K562 (cell line): Measurements from ENCODE around the gene UGT1A5. TPM values are rescaled to one million over a fixed set of nuclear protein-coding genes. Genes with fewer than 3 reads are reported as not detected.

ENCODE experiments used
- ATAC-seq: fragments of 200-7000 bp; cut with Tn5 transposase; 3 replicates; pipeline ENCODE4 v1.9.1; 2020; ENCODE audit warnings: moderate library complexity
- BruUV-seq: library from RNA; stranded (reverse); fragments of 400-500 nt; replicated peaks from 2 replicates; lab custom pipeline; 2021; lab: Mats Ljungman, UMichigan
- CTCF ChIA-PET: fragments of 300-600 bp; formaldehyde crosslinking; extraction: SDS; loops from one replicate; lab custom pipeline; 2021; ENCODE audit warnings: low intra/inter-chr PET ratio; lab: Yijun Ruan, JAX
- POLR2A ChIA-PET: fragments of 300-600, 350-650 bp; sonication (Branson Sonifier 250); formaldehyde crosslinking; extraction: SDS; loops from one replicate; lab custom pipeline; 2021; ENCODE audit warnings: antibody characterized with exemption, inconsistent platforms; lab: Yijun Ruan, JAX
- DNase-seq, 4 experiments: peaks; one replicate each; pipeline versions ENCODE4 v3.0.0 to v3.0.0-alpha.2; 2011 to 2018; ENCODE audit warnings: low spot score in 3 of 4, mixed read lengths in 3 of 4; ENCODE audit errors: extremely low read depth in 1 of 4
- FAIRE-seq: peaks from 2 replicates; lab custom pipeline; 2011; peaks lifted over from hg19 to GRCh38; lab: Jason Lieb, UNC
- H2AFZ ChIP-seq: 2 replicates; pipeline ENCODE4 v1.6.0; 2011; ENCODE audit warnings: low read depth, low read length, control low read depth, inconsistent platforms
- H3K27ac ChIP-seq: fragments of 200-600 bp; 3 replicates; pipeline ENCODE4 v1.8.0; 2011; ENCODE audit warnings: low read depth, mild to moderate bottlenecking, control low read depth, inconsistent platforms, low read length, moderate library complexity, mixed read lengths; ENCODE audit errors: extremely low read depth
- H3K27me3 ChIP-seq, 2 experiments: fragments of 300-600 bp in 1 of 2; 2 replicates in 1 of 2; 3 replicates in 1 of 2; pipeline versions ENCODE4 v1.6.0 to v1.8.0; 2011; ENCODE audit warnings: inconsistent platforms in 2 of 2, low read length in 2 of 2, mild to moderate bottlenecking in 1 of 2, mixed read lengths in 1 of 2, moderate library complexity in 1 of 2; ENCODE audit not compliant: control insufficient read depth in 2 of 2, insufficient read depth in 2 of 2
- H3K36me3 ChIP-seq: fragments of 300-600 bp; 3 replicates; pipeline ENCODE4 v1.8.0; 2011; ENCODE audit warnings: mild to moderate bottlenecking, low read length, inconsistent platforms; ENCODE audit not compliant: control insufficient read depth, insufficient read depth
- H3K4me1 ChIP-seq, 2 experiments: fragments of 200-600 bp in 1 of 2; replicated peaks in 1 of 2; 2 replicates in 1 of 2; 3 replicates in 1 of 2; pipeline versions ENCODE4 v1.5.1 to v1.8.0; 2011; ENCODE audit warnings: inconsistent platforms in 2 of 2, low read length in 2 of 2, mild to moderate bottlenecking in 1 of 2, mixed read lengths in 1 of 2, moderate library complexity in 1 of 2; ENCODE audit not compliant: control insufficient read depth in 2 of 2, insufficient read depth in 2 of 2
- H3K4me2 ChIP-seq: 2 replicates; pipeline ENCODE4 v1.6.1; 2011; ENCODE audit warnings: low read length, control low read depth, inconsistent platforms, mixed read lengths; ENCODE audit not compliant: insufficient read depth
- H3K4me3 ChIP-seq: fragments of 200-600 bp; sonication (generic), shearing (Covaris generic); 2 replicates; pipeline ENCODE4 v1.5.1; 2016; ENCODE audit warnings: control low read depth, inconsistent platforms
- H3K79me2 ChIP-seq: fragments of 200-600 bp; 3 replicates; pipeline ENCODE4 v1.8.0; 2011; ENCODE audit warnings: low read length, inconsistent platforms; ENCODE audit not compliant: control insufficient read depth, insufficient read depth
- H3K9ac ChIP-seq, 2 experiments: 2 replicates each; pipeline versions ENCODE4 v1.6.0 to v1.6.1; 2011; ENCODE audit warnings: low read depth in 2 of 2, low read length in 2 of 2, control low read depth in 1 of 2, inconsistent platforms in 1 of 2, mild to moderate bottlenecking in 1 of 2, mixed read lengths in 1 of 2; ENCODE audit not compliant: insufficient read depth in 1 of 2
- H3K9me1 ChIP-seq: one replicate; pipeline ENCODE4 v1.6.0; 2011; ENCODE audit warnings: inconsistent platforms, mild to moderate bottlenecking, low read length, moderate library complexity; ENCODE audit not compliant: control insufficient read depth, insufficient read depth
- H3K9me3 ChIP-seq: replicated peaks from 2 replicates; pipeline ENCODE4 v1.5.1; 2011; ENCODE audit warnings: low read depth, low read length, inconsistent platforms; ENCODE audit not compliant: control insufficient read depth, insufficient read depth
- H4K20me1 ChIP-seq: replicated peaks from 2 replicates; pipeline ENCODE4 v1.6.1; 2011; ENCODE audit warnings: low read length, inconsistent platforms, mixed read lengths; ENCODE audit not compliant: control insufficient read depth, insufficient read depth
- CBX3 ChIP-seq, 2 experiments: IDR thresholded peaks; 1 replicate in 1 of 2; 2 replicates in 1 of 2; pipeline ENCODE4 v1.6.1; 2012; ENCODE audit warnings: inconsistent platforms in 2 of 2, low read length in 2 of 2, borderline replicate concordance in 1 of 2, control low read depth in 1 of 2
- NCOA6 ChIP-seq: fragments of 450-650 bp; IDR thresholded peaks from 2 replicates; pipeline ENCODE4 v1.6.1; 2017; ENCODE audit warnings: mild to moderate bottlenecking
- TAL1 ChIP-seq: fragments of 450-650 bp; IDR thresholded peaks from 2 replicates; pipeline ENCODE4 v1.6.1; 2016; ENCODE audit warnings: mild to moderate bottlenecking
- TCF3 ChIP-seq: sonication (generic); formaldehyde crosslinking; IDR thresholded peaks from 2 replicates; pipeline ENCODE4 v1.4.0; 2020; ENCODE audit warnings: mild to moderate bottlenecking, missing genetic modification reagents
- TEAD1 ChIP-seq, 2 experiments: fragments of 450-650 bp in 1 of 2; sonication (generic) in 1 of 2; formaldehyde crosslinking; IDR thresholded peaks; 2 replicates each; pipeline versions ENCODE4 v1.4.0 to v1.8.0; 2020 to 2022; ENCODE audit warnings: mild to moderate bottlenecking in 2 of 2, missing genetic modification reagents in 1 of 2
- ZNF197 ChIP-seq: fragments of 200-800 bp; sonication (Bioruptor generic); IDR thresholded peaks from 2 replicates; pipeline ENCODE4 v1.6.1; 2016; ENCODE audit warnings: low read depth, missing genetic modification characterization, missing compliant biosample characterization
- ZNF436 ChIP-seq: fragments of 250-450, 450-650 bp; sonication (Bioruptor Pico); formaldehyde crosslinking; IDR thresholded peaks from 2 replicates; pipeline ENCODE4 v1.7.0; 2020; ENCODE audit warnings: mild to moderate bottlenecking
- ZSCAN32 ChIP-seq: fragments of 450-650 bp; formaldehyde crosslinking; IDR thresholded peaks from 2 replicates; pipeline ENCODE4 v1.4.0; 2020; ENCODE audit warnings: mild to moderate bottlenecking, moderate library complexity
- WGBS: fragments of 100-300 bp; shearing (Covaris generic); methylation state at CpG from one replicate; pipeline ENCODE4 v1.1.6; 2016; ENCODE audit warnings: low coverage, mixed read lengths; ENCODE audit not compliant: insufficient coverage; ENCODE audit errors: missing lambda C conversion rate; 5-methylcytosine and 5-hydroxymethylcytosine counted together
- in situ Hi-C: fragments of 300-500 bp; cut with MboI; formaldehyde crosslinking; loops from 4 replicates; pipeline ENCODE4 v1.15.0; 2018; ENCODE audit warnings: inconsistent platforms, mixed read lengths
- intact Hi-C: fragments of 100-400 bp; cut with micrococcal nuclease; formaldehyde crosslinking; loops from 2 replicates; pipeline ENCODE4 v1.14.2; 2022
- polyA plus RNA-seq, 8 experiments: library from polyadenylated mRNA; depleted of rRNA in 4 of 8; stranded (reverse) in 5 of 8; unstranded in 3 of 8; fragments of >200 nt; fragmentation: Nextera tagmentation in 2 of 8; fragmentation: Illumina TruSeq in 1 of 8; extraction: Ambion mirVana in 2 of 8; extraction: Trizol in 1 of 8; gene quantifications; 2 replicates each; pipeline versions ENCODE4 v1.2.1 to v1.2.3, GENCODE V29; 2011 to 2014; ENCODE audit warnings: inconsistent platforms in 1 of 8, missing spikeins in 1 of 8
- total RNA-seq, 7 experiments: library from RNA; depleted of rRNA in 6 of 7; stranded (reverse); fragments of >200 nt in 6 of 7; fragmentation: Illumina TruSeq in 2 of 7; extraction: Trizol in 2 of 7; gene quantifications; 2 replicates each; pipeline versions ENCODE4 v1.2.1 to v1.2.3, GENCODE V29; 2011 to 2021; ENCODE audit warnings: low replicate concordance in 1 of 7
- TF ChIP-seq, protein P1 (sequence below): fragments of 250-450 bp; sonication (Bioruptor Pico); IDR thresholded peaks from 2 replicates; pipeline ENCODE4 v1.5.0; 2021; ENCODE audit warnings: mild to moderate bottlenecking, borderline replicate concordance
- TF ChIP-seq, protein P2 (sequence below): fragments of 250-450 bp; sonication (Bioruptor Pico); IDR thresholded peaks from 2 replicates; pipeline ENCODE4 v1.5.0; 2020; ENCODE audit warnings: mild to moderate bottlenecking, borderline replicate concordance

The UGT1A5 gene
- total and polyA plus RNA-seq, 9 of the 15 experiments (the other 6 are each of a cell fraction or from before 2014, with no cell fraction given), result not detected

DNA sequence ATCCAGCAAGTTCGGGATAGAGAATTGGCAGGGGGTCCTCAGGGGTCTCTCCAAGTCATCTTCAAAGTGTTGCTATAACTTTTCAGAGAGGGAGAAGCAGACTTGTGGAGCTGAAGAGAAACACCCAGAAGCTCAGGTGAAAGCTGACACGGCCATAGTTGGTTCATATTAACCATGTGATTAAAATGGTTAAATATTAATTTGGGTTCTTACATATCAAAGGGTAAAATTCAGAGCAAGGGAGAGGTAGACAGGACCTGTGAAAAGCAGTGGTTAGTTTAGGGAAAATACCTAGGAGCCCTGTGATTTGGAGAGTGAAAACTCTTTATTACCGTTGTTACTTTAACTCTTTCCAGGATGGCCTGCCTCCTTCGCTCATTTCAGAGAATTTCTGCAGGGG, 20.1 kb upstream of the UGT1A5 start, which contains the start of gene UGT1A6:
Gene UGT1A6 (plus strand): TSS at position 243 of the 400 bp plus-strand sequence. CDS start 115 bp downstream, at position 358.
- CTCF ChIA-PET, result no interaction called here
- FAIRE-seq (no peak), ATAC-seq (no peak)

More for the DNA sequence above, 20.1 kb upstream of the UGT1A5 start, which contains the start of gene UGT1A6:
- BruUV-seq, result no TSS peak
- no peak for DNase-seq
- H4K20me1 ChIP-seq, result no peaks in the 10 kb centered on the region
- WGBS, result 9% methylated on average over 4 of the region's 4 CpGs
- H3K27me3 ChIP-seq, result peaks cover 0 to 8% of the 10 kb centered on the region in 2 experiments; a peak in 3 of 5 replicates
- in situ Hi-C loops, result no loop called here
- intact Hi-C loops, result no loop called here
- no peak for TF ChIP-seq ZSCAN32 (CRISPR knock-in tag)
- no peak for TF ChIP-seq TEAD1 (CRISPR knock-in tag; IDR thresholded peaks at IDR 0.05)
- no peak for TF ChIP-seq NCOA6
- no peak for TF ChIP-seq TCF3 (CRISPR knock-in tag)
- no peak for TF ChIP-seq CBX3 (IDR thresholded peaks at IDR 0.05; ENCODE audit: borderline replicate concordance in 1 of 2, low read length in 2 of 2)
- TF ChIP-seq, protein P1, sequence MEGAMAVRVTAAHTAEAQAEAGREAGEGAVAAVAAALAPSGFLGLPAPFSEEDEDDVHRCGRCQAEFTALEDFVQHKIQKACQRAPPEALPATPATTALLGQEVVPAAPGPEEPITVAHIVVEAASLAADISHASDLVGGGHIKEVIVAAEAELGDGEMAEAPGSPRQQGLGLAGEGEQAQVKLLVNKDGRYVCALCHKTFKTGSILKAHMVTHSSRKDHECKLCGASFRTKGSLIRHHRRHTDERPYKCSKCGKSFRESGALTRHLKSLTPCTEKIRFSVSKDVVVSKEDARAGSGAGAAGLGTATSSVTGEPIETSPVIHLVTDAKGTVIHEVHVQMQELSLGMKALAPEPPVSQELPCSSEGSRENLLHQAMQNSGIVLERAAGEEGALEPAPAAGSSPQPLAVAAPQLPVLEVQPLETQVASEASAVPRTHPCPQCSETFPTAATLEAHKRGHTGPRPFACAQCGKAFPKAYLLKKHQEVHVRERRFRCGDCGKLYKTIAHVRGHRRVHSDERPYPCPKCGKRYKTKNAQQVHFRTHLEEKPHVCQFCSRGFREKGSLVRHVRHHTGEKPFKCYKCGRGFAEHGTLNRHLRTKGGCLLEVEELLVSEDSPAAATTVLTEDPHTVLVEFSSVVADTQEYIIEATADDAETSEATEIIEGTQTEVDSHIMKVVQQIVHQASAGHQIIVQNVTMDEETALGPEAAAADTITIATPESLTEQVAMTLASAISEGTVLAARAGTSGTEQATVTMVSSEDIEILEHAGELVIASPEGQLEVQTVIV (CRISPR knock-in tag), result no peak
- no peak for TF ChIP-seq ZNF436 (CRISPR knock-in tag)
- TF ChIP-seq, protein P2, sequence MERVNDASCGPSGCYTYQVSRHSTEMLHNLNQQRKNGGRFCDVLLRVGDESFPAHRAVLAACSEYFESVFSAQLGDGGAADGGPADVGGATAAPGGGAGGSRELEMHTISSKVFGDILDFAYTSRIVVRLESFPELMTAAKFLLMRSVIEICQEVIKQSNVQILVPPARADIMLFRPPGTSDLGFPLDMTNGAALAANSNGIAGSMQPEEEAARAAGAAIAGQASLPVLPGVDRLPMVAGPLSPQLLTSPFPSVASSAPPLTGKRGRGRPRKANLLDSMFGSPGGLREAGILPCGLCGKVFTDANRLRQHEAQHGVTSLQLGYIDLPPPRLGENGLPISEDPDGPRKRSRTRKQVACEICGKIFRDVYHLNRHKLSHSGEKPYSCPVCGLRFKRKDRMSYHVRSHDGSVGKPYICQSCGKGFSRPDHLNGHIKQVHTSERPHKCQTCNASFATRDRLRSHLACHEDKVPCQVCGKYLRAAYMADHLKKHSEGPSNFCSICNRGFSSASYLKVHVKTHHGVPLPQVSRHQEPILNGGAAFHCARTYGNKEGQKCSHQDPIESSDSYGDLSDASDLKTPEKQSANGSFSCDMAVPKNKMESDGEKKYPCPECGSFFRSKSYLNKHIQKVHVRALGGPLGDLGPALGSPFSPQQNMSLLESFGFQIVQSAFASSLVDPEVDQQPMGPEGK (CRISPR knock-in tag), result no peak
- no peak for TF ChIP-seq TAL1
- TF ChIP-seq ZNF197 (CRISPR knock-in tag), result no peak
- H3K9me3 ChIP-seq, result no peaks in the 10 kb centered on the region
- H3K36me3 ChIP-seq, result no peaks in the 10 kb centered on the region
- H2AFZ ChIP-seq, result no peak within 1 kb of the TSS
- no peak within 1 kb of the TSS for H3K9ac ChIP-seq
- H3K27ac ChIP-seq, result no peak within 1 kb of the TSS
- H3K79me2 ChIP-seq, result no peaks in the 10 kb centered on the region
- POLR2A ChIA-PET, result interaction anchor here (0.7 kb wide), 1 partner anchor 19 kb away, joined by 3 read pairs; no protein-coding TSS in a partner anchor
- no peak within 1 kb of the TSS for H3K4me2 ChIP-seq
- H3K9me1 ChIP-seq, result no peaks in the 10 kb centered on the region
- H3K4me3 ChIP-seq, result no peak within 1 kb of the TSS
- no peaks in the 10 kb centered on the region for H3K4me1 ChIP-seq
